ENCODE data around the gene LMAN2. TPM values are rescaled to one million over a fixed set of nuclear protein-coding genes. Genes with fewer than 3 reads are reported as not detected.

Gene LMAN2, protein sequence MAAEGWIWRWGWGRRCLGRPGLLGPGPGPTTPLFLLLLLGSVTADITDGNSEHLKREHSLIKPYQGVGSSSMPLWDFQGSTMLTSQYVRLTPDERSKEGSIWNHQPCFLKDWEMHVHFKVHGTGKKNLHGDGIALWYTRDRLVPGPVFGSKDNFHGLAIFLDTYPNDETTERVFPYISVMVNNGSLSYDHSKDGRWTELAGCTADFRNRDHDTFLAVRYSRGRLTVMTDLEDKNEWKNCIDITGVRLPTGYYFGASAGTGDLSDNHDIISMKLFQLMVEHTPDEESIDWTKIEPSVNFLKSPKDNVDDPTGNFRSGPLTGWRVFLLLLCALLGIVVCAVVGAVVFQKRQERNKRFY
- total RNA-seq: 423 TPM

DNA sequence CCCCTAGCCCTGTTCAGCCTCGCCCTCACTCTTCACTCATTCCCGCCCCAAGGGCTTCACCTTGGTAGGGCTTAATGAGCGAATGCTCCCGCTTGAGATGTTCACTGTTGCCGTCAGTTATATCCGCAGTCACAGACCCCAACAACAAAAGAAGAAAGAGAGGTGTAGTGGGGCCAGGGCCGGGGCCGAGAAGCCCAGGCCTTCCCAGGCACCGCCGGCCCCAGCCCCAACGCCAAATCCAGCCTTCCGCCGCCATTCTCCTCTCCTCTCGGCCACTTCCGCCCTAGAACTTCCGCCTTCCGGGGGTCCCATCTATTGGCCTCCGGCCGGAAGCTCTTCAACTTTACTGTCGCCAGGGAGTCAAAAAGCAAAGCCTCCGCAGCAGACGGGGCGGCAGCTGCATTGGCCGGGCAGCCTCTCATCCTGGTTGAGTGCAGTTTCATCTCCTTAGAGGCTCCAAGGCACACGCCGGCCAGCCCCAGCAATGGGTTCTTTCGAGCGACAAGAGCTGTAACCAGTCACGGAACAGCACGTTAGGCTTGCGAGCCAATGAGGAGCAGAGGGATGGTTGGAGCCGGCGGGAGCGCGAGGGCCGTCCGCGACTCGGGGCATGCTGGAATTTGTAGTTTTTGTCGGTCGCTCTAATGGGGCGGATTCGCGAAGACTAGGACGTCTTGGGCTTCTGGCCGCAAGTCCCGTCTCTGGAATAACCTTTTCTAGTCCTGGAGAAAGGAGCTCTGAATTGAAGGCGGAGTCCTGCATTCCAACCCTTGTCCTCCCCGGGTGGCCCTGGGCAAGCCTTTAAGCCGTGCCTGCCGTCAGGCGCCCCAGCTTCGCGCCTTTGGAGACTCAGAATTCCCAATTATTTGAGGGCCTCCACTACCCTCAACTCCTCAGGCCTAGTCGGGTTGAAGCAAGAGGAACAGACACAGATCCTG, at the start of gene LMAN2:
TSS of gene LMAN2 (minus strand) at position 277 of the 938 bp plus-strand sequence. CDS start at position 256, 21 bp downstream.
- peak; percentile 83 to 96 (median 94) for DNase-seq (ENCODE audit: low read depth in 2 of 3, low spot score in 2 of 3)

- peak in 1 of 3 donors; percentile 21 for DNase-seq (ENCODE audit: low read depth in 2 of 3, low spot score in 2 of 3)
Observed at GRCh38 chr5:177399997-177400868, 48.8 kb upstream of the LMAN2 start, which contains the start of gene PFN3. TSS of gene PFN3 (minus strand) at chr5:177400661. CDS start at chr5:177400576, 85 bp downstream.

GRCh38 chr5:177397875-177398390, 46.5 kb upstream of the LMAN2 start:
- no peak for DNase-seq (ENCODE audit: low read depth in 2 of 3, low spot score in 2 of 3)

GRCh38 chr5:177396807-177397206, 45.3 kb upstream of the LMAN2 start:
- DNase-seq (ENCODE audit: low read depth in 2 of 3, low spot score in 2 of 3): no peak

DNA sequence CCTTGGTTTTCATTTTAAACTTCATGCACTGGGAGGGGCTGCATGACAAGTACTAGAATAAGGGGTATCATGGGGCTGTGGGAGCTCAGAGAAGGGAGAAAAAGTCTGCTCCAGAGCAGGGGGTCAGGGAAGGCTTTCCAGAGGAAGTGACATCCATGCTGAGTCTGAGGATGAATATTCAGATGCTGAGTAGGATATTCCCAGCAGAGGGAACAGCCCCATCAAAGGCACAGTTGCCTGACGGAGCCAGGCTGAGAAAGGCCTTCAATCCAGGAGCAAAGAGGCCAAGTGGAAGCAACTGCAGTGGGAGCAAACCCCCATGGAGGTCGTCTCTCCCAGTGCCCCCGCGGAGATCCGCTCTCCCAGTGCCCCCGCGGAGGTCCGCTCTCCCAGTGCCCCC, 44.6 kb upstream of the LMAN2 start:
- DNase-seq (ENCODE audit: low read depth in 2 of 3, low spot score in 2 of 3): no peak

- DNase-seq (ENCODE audit: low read depth in 2 of 3, low spot score in 2 of 3): no peak
Observed at GRCh38 chr5:177393990-177394389, 42.5 kb upstream of the LMAN2 start.

- peak in 2 of 3 donors; percentile 36 to 46 for DNase-seq (ENCODE audit: low read depth in 2 of 3, low spot score in 2 of 3)
Observed at GRCh38 chr5:177393206-177393765, 41.8 kb upstream of the LMAN2 start.

DNA sequence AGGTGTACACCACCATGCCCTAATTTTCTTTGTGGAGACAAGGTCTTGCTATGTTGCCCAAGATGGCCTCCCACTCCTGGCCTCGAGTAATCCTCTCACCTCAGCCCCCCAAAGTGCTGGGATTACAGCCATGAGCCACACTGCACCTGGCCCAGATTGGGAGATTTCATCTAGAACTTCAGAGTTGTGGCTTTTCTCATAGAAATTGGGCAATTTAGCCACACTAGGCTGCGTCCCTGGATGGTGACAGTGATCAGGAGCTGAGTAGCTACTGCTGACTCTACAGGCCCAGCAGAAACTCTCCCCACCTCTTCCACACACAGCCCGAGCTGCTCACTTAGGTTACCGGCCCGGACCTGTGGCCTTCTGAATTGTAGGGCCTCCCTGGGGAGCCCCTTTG, 41.3 kb upstream of the LMAN2 start:
- DNase-seq (ENCODE audit: low read depth in 2 of 3, low spot score in 2 of 3): no peak

DNA sequence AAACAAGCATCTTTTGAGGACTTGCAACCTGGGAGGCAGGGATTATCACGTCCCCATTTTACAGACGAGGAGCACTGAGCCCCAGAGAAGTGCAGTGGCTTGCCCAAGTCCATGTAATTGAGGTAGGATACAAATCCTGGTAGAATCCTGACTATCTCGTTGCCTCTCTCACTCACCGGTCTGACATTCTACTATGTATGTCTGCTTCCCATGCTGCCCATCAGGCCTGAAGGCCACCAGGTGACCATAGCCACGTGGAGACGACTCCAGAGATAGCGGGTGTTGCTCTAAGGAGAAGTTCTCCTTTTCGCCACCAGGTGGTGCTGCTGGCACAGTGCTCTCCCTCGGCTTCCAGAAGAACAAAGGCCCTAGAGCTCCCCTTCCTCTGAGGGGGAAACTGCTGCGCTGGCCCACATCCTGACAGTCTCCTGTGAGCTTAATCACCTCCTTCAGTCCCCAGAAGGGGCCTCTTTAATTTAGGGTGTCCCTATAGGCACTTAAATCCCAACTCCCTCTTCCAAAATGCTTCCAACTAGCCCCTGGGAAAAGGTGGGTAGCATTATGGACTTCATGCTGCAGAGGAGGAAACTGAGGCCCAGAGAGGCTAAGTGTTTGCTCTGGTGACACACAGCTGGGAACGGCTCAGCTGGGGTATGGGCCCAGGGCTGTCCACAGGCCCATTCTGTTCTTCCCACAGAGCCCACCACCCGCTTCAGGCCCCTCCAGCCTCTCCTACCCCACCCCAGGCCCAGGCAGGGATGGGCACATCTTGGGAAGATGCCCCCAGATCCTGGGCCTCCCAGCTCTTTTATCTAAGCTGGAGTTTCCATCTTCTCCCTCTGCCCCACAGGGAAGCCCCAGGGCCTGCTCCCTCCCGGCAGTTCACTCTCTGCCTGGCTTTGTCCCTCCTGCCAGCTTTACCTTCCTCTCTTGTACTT, 39.2 kb upstream of the LMAN2 start:
- DNase-seq (ENCODE audit: low read depth in 2 of 3, low spot score in 2 of 3): peak; percentile 87 to 94 (median 87)

- peak in 2 of 3 donors; percentile 9 to 44 for DNase-seq (ENCODE audit: low read depth in 2 of 3, low spot score in 2 of 3)
Observed at GRCh38 chr5:177389241-177390169, 38.0 kb upstream of the LMAN2 start.

- DNase-seq (ENCODE audit: low read depth in 2 of 3, low spot score in 2 of 3): no peak
Observed at GRCh38 chr5:177388521-177389052, 37.1 kb upstream of the LMAN2 start.

DNA sequence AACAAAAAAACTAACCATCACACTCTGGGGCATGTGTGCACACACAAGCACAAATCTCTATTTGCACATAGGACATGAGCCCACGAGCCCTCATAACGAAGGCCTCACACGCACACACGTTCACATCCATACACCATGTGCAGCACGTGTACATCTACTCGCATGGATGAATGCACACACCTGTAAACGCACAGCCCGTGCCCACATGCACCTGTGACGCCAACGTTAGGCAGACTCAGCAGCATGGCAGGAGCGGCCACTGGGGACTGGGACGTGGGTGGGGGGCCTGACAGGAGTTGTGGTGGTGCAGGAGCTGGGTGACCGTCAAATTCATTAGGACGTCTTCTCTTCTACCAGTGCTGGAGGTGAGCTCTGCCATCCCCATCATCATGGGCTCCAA, 35.9 kb upstream of the LMAN2 start:
- DNase-seq (ENCODE audit: low read depth in 2 of 3, low spot score in 2 of 3): no peak

- DNase-seq (ENCODE audit: low read depth in 2 of 3, low spot score in 2 of 3): no peak
Observed at GRCh38 chr5:177386542-177386941, 35.1 kb upstream of the LMAN2 start.

DNA sequence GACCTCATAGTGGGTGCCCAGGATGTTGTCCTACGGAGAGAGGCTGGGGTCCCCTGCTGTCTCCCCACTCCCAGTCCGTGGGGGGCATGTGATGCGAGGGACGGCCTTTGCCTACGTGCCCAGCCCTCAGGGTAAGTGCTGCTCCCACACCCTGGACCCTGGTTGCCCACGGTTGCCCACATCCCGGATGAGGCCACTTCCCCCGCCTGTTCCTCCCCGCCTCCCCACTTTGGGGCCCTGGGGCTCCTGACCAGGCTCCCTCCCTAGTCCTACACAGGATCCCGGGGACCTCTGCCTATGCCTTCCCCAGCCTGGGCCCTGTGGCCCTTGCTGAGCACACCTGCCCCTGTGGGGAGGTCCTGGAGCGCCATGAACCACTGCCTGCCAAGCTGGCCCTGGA, 34.3 kb upstream of the LMAN2 start:
- DNase-seq (ENCODE audit: low read depth in 2 of 3, low spot score in 2 of 3): no peak

- DNase-seq (ENCODE audit: low read depth in 2 of 3, low spot score in 2 of 3): no peak
Observed at GRCh38 chr5:177384134-177384533, 32.7 kb upstream of the LMAN2 start, which contains the start of gene SLC34A1. TSS of gene SLC34A1 (plus strand) at chr5:177384434. CDS start at chr5:177385742, 1,308 bp downstream.

DNA sequence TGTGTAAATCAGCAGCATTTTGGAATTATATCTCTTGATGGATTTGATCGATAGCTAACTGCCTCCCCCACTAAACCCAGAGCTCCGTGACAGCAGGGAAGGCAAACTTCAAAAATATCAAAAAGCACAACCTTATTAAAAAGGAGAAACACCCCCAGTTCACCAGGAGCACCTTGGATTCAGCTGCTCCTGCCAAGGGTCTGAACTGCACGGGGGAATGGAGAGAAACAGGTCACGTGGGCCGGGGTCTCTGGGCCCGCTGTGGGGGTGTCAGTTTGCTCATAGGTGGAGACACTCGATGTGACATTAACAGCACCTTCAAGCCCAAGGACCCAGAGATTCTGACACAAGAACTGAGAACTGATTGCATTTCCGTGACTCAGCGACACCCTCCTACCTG, 31.7 kb upstream of the LMAN2 start:
- no peak for DNase-seq (ENCODE audit: low read depth in 2 of 3, low spot score in 2 of 3)

- peak in 2 of 3 donors; percentile 69 to 72 for DNase-seq (ENCODE audit: low read depth in 2 of 3, low spot score in 2 of 3)
Observed at GRCh38 chr5:177382423-177383029, 31.1 kb upstream of the LMAN2 start.

Data from hematopoietic multipotent progenitor cell (in vitro differentiated cells).